ENCODE measurements around the gene ARHGEF19.

- TF ChIP-seq CTCF (IDR thresholded peaks at IDR 0.05) (no peak), POLR2A (IDR thresholded peaks at IDR 0.05) (no peak)
Observed at GRCh38 chr1:16173447-16174260, 38.8 kb downstream of the ARHGEF19 start.

All from testis (tissue), 2 donors.